ENCODE data around the gene CIB4.

DNA sequence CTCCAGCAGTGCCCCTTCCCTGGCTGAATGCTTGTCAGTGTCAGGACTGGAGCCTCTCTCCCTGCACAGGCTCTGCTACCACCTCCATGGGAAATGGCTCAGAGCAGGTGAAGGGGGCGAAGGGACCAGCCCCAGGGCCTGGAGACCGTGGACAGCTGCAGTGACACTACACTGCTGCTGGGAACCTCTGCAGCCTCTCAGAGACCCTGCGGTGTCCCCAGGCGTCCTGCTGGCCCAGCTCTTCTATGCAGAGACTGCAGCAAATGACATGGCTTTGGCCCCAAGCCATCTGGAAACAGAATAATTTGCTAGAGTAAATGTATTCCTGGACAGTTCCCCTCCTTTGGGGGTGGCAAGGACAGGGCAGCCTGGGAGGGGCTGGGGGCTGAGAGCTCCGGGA, 53.2 kb downstream of the CIB4 start:
- TF ChIP-seq, protein P1, sequence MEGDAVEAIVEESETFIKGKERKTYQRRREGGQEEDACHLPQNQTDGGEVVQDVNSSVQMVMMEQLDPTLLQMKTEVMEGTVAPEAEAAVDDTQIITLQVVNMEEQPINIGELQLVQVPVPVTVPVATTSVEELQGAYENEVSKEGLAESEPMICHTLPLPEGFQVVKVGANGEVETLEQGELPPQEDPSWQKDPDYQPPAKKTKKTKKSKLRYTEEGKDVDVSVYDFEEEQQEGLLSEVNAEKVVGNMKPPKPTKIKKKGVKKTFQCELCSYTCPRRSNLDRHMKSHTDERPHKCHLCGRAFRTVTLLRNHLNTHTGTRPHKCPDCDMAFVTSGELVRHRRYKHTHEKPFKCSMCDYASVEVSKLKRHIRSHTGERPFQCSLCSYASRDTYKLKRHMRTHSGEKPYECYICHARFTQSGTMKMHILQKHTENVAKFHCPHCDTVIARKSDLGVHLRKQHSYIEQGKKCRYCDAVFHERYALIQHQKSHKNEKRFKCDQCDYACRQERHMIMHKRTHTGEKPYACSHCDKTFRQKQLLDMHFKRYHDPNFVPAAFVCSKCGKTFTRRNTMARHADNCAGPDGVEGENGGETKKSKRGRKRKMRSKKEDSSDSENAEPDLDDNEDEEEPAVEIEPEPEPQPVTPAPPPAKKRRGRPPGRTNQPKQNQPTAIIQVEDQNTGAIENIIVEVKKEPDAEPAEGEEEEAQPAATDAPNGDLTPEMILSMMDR (IDR thresholded peaks at IDR 0.05; ENCODE audit: poor library complexity): no peak
- TF ChIP-seq EZH2phosphoT487 (IDR thresholded peaks at IDR 0.05; ENCODE audit: low read depth, severe bottlenecking, unreplicated experiment) (no peak), EZH2 (IDR thresholded peaks at IDR 0.05; ENCODE audit: borderline replicate concordance) (no peak)

All from hepatocyte (in vitro differentiated cells).